Liver (tissue), 3 donors: ENCODE data around the gene MMEL1.
"Not testable (repeated sequence)": the region's sequence is repeated elsewhere in the genome, so short reads cannot be mapped to it uniquely, and the experiment has no call there.

Experiments used
- CTCF ChIP-seq: fragments of 150-350 bp; IDR thresholded peaks from 2 replicates; pipeline ENCODE4 v1.5.1; 2017; ENCODE audit warnings: improper control_type of control experiment, low read depth, low read length; ENCODE audit not compliant: missing input control
- EGR1 ChIP-seq, 2 donors: IDR thresholded peaks; 2 replicates each; pipeline ENCODE4 v1.6.1; 2016 to 2018; ENCODE audit warnings: antibody characterized with exemption in 2 of 2, low read depth in 2 of 2
- NR2F2 ChIP-seq: IDR thresholded peaks from 2 replicates; pipeline ENCODE4 v1.6.1; 2016; ENCODE audit warnings: antibody characterized with exemption
- REST ChIP-seq: IDR thresholded peaks from 2 replicates; pipeline ENCODE4 v1.6.1; 2016; ENCODE audit warnings: antibody characterized with exemption, mild to moderate bottlenecking
- YY1 ChIP-seq: IDR thresholded peaks from 2 replicates; pipeline ENCODE4 v1.6.1; 2016; ENCODE audit warnings: antibody characterized with exemption, mild to moderate bottlenecking
- ZBTB33 ChIP-seq: IDR thresholded peaks from 2 replicates; pipeline ENCODE4 v1.6.1; 2016; ENCODE audit warnings: antibody characterized with exemption
- donor health status: healthy.
- donor health status: healthy.

GRCh38 chr1:2654443-2654948 lies 21.7 kb upstream of the MMEL1 start:
- not testable (repeated sequence) for TF ChIP-seq CTCF; REST; ZBTB33; YY1; NR2F2; EGR1 (IDR thresholded peaks at IDR 0.05; ENCODE audit: low read depth in 2 of 2)
